Activated CD4-positive, alpha-beta T cell treated with anti-CD3 and anti-CD28 coated beads, Interleukin-2, amount 10 ng/mL, durations not matched to agents 7 days and 5 days (primary cell): ENCODE measurements around the gene OR52W1. TPM values are rescaled to one million over a fixed set of nuclear protein-coding genes. Genes with fewer than 3 reads are reported as not detected.
A peak's percentile ranks its signal among the peaks of the same experiment; 100 is the strongest.

Source experiments
- CTCF ChIA-PET: fragments of 350-600 bp; sonication (Branson Sonifier 250); formaldehyde crosslinking; loops from one replicate; lab custom pipeline; 2021; ENCODE audit warnings: antibody characterized with exemption; lab: Charles Lee
- POLR2A ChIA-PET: fragments of 350-600 bp; sonication (Branson Sonifier 250); formaldehyde crosslinking; loops from one replicate; lab custom pipeline; 2021; ENCODE audit warnings: antibody characterized with exemption; lab: Charles Lee
- DNase-seq: peaks from one replicate; pipeline ENCODE4 v3.0.0-alpha.2; 2020
- H3K27ac Mint-ChIP-seq: one replicate; pipeline ENCODE4 v1.8.0; 2021; ENCODE audit warnings: mild to moderate bottlenecking, moderate library complexity, mixed read lengths
- H3K27me3 Mint-ChIP-seq: one replicate; pipeline ENCODE4 v1.8.0; 2021; ENCODE audit warnings: mixed read lengths
- H3K36me3 Mint-ChIP-seq: one replicate; pipeline ENCODE4 v1.8.0; 2021; ENCODE audit warnings: low read depth, mixed read lengths
- H3K4me1 Mint-ChIP-seq: one replicate; pipeline ENCODE4 v1.8.0; 2021; ENCODE audit warnings: mixed read lengths
- H3K4me3 Mint-ChIP-seq: one replicate; pipeline ENCODE4 v1.8.0; 2021; ENCODE audit warnings: mild to moderate bottlenecking, moderate library complexity, mixed read lengths
- H3K9me3 Mint-ChIP-seq: one replicate; pipeline ENCODE4 v1.8.0; 2021; ENCODE audit warnings: mixed read lengths
- total RNA-seq, 2 experiments: library from RNA; stranded (reverse); gene quantifications; one replicate each; pipeline ENCODE4 v1.2.3, GENCODE V29; 2021

The OR52W1 gene
- total RNA-seq, 2 experiments from 2014 or later: not detected

DNA sequence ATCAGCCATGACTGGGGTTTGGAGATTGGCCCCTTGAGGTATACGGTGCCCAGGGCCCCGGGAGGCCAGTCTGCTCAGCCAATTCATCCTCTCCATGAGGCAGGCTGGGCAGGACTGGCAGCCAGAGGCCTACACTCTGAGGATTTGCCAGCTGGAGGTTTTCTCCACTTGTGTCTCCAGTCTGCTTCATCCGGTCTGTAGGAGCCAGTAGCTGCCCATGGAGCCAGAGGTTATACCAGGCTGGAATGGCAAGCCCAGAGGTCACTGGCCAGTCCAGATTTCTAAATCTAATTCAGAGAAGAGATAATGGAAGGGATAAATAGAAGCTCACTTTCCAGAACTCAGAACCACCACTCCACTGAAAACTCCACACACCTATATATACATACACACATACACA is 25.4 kb downstream of the OR52W1 start:
- POLR2A ChIA-PET: interaction anchor here (0.6 kb wide), 1 partner anchor 486 kb away, joined by 4 read pairs; no protein-coding TSS in a partner anchor
- no peak for DNase-seq
- H3K36me3 Mint-ChIP-seq: peaks cover 23% of the 10 kb centered on the region

GRCh38 chr11:6225024-6225423 is 26.0 kb downstream of the OR52W1 start:
- Mint-ChIP-seq H3K36me3 (peaks cover 25% of the 10 kb centered on the region), H3K27me3 (no peaks in the 10 kb centered on the region), H3K4me3 (no peak overlapping the region), H3K4me1 (peaks cover 23% of the 10 kb centered on the region), H3K27ac (no peak overlapping the region), H3K9me3 (no peaks in the 10 kb centered on the region)
- POLR2A ChIA-PET: interaction anchor here (0.6 kb wide), 1 partner anchor 485 kb away, joined by 4 read pairs; no protein-coding TSS in a partner anchor
- CTCF ChIA-PET: interaction anchor here (1.9 kb wide), 1 partner anchor 27 kb away, joined by 5 read pairs; no protein-coding TSS in a partner anchor
- no peak for DNase-seq

More for the DNA sequence above, 25.4 kb downstream of the OR52W1 start:
- Mint-ChIP-seq H3K9me3 (no peaks in the 10 kb centered on the region), H3K27ac (no peak overlapping the region), H3K4me1 (peaks cover 23% of the 10 kb centered on the region), H3K4me3 (no peak overlapping the region), H3K27me3 (no peaks in the 10 kb centered on the region)
- CTCF ChIA-PET: interaction anchor here (1.9 kb wide), 1 partner anchor 27 kb away, joined by 5 read pairs; no protein-coding TSS in a partner anchor

DNA sequence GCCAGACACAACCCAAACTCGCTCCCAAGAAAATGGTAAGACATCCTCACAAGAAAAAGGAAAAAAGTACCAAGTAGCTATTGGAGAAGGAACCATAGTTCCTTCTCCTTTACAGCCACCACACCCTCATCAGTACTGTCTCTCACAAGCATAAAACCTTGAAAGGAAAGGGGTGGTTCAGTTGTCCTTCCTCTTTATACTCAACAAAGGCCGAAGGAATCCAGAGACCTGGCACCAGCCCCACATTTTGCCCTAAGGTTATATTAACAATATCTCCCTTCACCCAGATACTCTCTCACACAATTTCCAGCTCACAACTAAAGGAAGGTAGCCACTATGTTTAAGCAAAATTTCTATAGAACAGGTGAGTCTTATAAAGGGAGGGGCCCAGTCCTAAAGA is 26.9 kb downstream of the OR52W1 start:
- H3K27ac Mint-ChIP-seq: no peak overlapping the region
- no peak for DNase-seq
- POLR2A ChIA-PET: no interaction called here
- H3K9me3 Mint-ChIP-seq: no peaks in the 10 kb centered on the region
- H3K27me3 Mint-ChIP-seq: no peaks in the 10 kb centered on the region
- H3K4me3 Mint-ChIP-seq: no peak overlapping the region
- peaks cover 28% of the 10 kb centered on the region for H3K4me1 Mint-ChIP-seq
- CTCF ChIA-PET: interaction anchor here (1.1 to 3.9 kb wide), 3 partner anchors 9 to 28 kb away, joined by 3 to 15 read pairs (median 3); no protein-coding TSS in a partner anchor
- H3K36me3 Mint-ChIP-seq: peaks cover 25% of the 10 kb centered on the region

GRCh38 chr11:6228520-6228919 is 29.5 kb downstream of the OR52W1 start:
- POLR2A ChIA-PET: no interaction called here
- no peak for DNase-seq
- CTCF ChIA-PET: interaction anchor here (0.8 to 3.9 kb wide), 3 partner anchors 12 to 24 kb away, joined by 5 to 15 read pairs (median 10); no protein-coding TSS in a partner anchor
- Mint-ChIP-seq H3K9me3 (no peaks in the 10 kb centered on the region), H3K36me3 (peaks cover 11% of the 10 kb centered on the region), H3K27ac (no peak overlapping the region), H3K4me1 (peaks cover 39% of the 10 kb centered on the region), H3K27me3 (no peaks in the 10 kb centered on the region), H3K4me3 (no peak overlapping the region)

GRCh38 chr11:6229911-6230310 is 30.9 kb downstream of the OR52W1 start:
- Mint-ChIP-seq H3K4me1 (peaks cover 49% of the 10 kb centered on the region), H3K36me3 (peaks cover 8% of the 10 kb centered on the region), H3K27ac (peak overlapping the region; percentile 14), H3K27me3 (no peaks in the 10 kb centered on the region), H3K9me3 (no peaks in the 10 kb centered on the region), H3K4me3 (peak overlapping the region; percentile 26)
- peak; percentile 49 for DNase-seq
- ChIA-PET POLR2A (no interaction called here), CTCF (interaction anchor here (0.6 to 3.9 kb wide), 6 partner anchors 8 to 124 kb away, joined by 3 to 15 read pairs (median 4); no protein-coding TSS in a partner anchor)

DNA sequence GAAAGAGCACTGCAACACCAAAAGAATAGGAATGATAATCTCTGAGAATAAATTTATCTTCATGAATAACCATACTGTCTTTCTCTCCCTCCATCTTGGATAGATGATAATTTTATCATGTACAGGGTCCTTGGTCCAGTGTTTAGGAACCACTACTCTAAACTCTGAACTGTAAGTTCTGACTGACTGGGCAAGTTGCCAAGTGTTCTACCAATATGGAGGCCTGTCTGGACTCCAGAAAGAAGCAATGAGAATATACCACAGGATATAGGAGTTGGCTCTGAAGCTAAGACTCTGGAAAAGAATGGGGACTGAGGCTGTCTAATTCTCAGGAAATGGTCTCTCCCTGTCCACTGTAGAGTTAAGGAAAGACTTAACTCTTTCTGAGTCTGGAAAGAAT is 33.9 kb downstream of the OR52W1 start:
- Mint-ChIP-seq H3K4me3 (peak overlapping the region; percentile 49), H3K27me3 (no peaks in the 10 kb centered on the region), H3K27ac (no peak overlapping the region), H3K4me1 (peaks cover 46% of the 10 kb centered on the region), H3K9me3 (no peaks in the 10 kb centered on the region), H3K36me3 (peaks cover 7% of the 10 kb centered on the region)
- no peak for DNase-seq
- CTCF ChIA-PET: interaction anchor here (0.9 kb wide), 1 partner anchor 12 kb away, joined by 3 read pairs; no protein-coding TSS in a partner anchor
- POLR2A ChIA-PET: no interaction called here

DNA sequence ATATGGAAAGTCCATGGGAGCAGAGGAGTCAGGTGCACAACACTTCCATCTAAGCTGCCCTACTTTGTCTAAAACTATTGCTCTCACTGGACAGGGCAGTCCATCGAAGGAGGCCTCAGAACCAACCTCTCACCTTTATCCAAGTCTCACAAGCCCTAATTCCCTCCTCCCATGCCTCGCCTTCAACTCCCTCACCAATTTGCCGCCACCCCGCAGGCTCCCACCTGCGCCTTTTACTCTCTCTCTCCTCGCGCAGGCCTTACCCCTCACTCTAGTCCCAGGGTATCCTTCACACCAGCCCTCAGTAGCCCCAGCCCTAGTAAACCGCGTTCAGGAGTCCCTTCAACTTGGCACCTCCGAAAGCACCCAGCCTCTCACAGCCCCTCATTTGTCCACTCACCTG is 35.0 kb downstream of the OR52W1 start:
- H3K9me3 Mint-ChIP-seq: no peaks in the 10 kb centered on the region
- peak overlapping the region; percentile 95 for H3K27ac Mint-ChIP-seq
- DNase-seq: peak; percentile 20
- H3K27me3 Mint-ChIP-seq: no peaks in the 10 kb centered on the region
- H3K4me3 Mint-ChIP-seq: peak overlapping the region; percentile 99
- ChIA-PET CTCF (interaction anchor here (1.1 to 2.1 kb wide), 2 partner anchors 17 to 118 kb away, joined by 3 to 9 read pairs; no protein-coding TSS in a partner anchor), POLR2A (no interaction called here)
- H3K4me1 Mint-ChIP-seq: peaks cover 44% of the 10 kb centered on the region
- H3K36me3 Mint-ChIP-seq: peaks cover 5% of the 10 kb centered on the region

- H3K4me3 Mint-ChIP-seq: peak within 1 kb of the TSS; percentile 99
- CTCF ChIA-PET: interaction anchor here (0.7 to 2.1 kb wide), 5 partner anchors 8 to 119 kb away, joined by 3 to 9 read pairs (median 3); no protein-coding TSS in a partner anchor
- POLR2A ChIA-PET: no interaction called here
- no peaks in the 10 kb centered on the region for H3K27me3 Mint-ChIP-seq
- H3K36me3 Mint-ChIP-seq: peaks cover 3% of the 10 kb centered on the region
- peak; percentile 100 for DNase-seq
- peaks cover 39% of the 10 kb centered on the region for H3K4me1 Mint-ChIP-seq
- no peaks in the 10 kb centered on the region for H3K9me3 Mint-ChIP-seq
- peak within 1 kb of the TSS; percentile 95 for H3K27ac Mint-ChIP-seq
Observed at GRCh38 chr11:6234387-6235107, 35.5 kb downstream of the OR52W1 start, which contains the start of gene FHIP1B. Gene FHIP1B (minus strand): TSS chr11:6234636. CDS start chr11:6224516, 10,120 bp downstream.

DNA sequence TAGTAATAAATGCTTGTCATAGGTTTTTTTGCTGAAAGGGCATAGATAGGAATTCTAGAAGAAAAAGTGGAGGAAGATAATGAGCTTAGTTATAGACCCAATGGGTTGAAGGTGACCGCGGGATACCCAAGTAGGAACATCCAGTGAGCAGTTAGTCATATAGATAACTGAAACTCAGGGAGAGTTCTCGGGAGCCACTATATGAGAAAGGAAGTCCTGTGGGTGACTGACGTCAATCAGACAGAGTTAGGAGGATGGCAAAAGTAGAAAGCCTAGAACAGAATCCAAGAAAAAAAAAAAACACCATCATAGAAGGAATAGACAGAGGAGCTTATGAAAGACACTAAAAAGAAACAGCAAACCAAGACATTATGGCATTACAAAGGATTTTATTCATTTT is 38.2 kb downstream of the OR52W1 start:
- Mint-ChIP-seq H3K36me3 (no peaks in the 10 kb centered on the region), H3K27ac (no peak overlapping the region), H3K4me1 (peaks cover 20% of the 10 kb centered on the region), H3K4me3 (no peak overlapping the region), H3K27me3 (no peaks in the 10 kb centered on the region), H3K9me3 (no peaks in the 10 kb centered on the region)
- POLR2A ChIA-PET: no interaction called here
- CTCF ChIA-PET: interaction anchor here (0.6 to 3.1 kb wide), 5 partner anchors 14 to 262 kb away, joined by 3 to 13 read pairs (median 3); no protein-coding TSS in a partner anchor
- no peak for DNase-seq

- POLR2A ChIA-PET: no interaction called here
- Mint-ChIP-seq H3K4me1 (peaks cover 20% of the 10 kb centered on the region), H3K27me3 (no peaks in the 10 kb centered on the region), H3K9me3 (no peaks in the 10 kb centered on the region), H3K36me3 (no peaks in the 10 kb centered on the region), H3K27ac (no peak overlapping the region), H3K4me3 (no peak overlapping the region)
- CTCF ChIA-PET: interaction anchor here (0.6 to 3.1 kb wide), 5 partner anchors 14 to 262 kb away, joined by 3 to 13 read pairs (median 3); partner anchors contain the start of gene CCKBR
- no peak for DNase-seq
Observed at GRCh38 chr11:6237761-6238302, 38.8 kb downstream of the OR52W1 start.

DNA sequence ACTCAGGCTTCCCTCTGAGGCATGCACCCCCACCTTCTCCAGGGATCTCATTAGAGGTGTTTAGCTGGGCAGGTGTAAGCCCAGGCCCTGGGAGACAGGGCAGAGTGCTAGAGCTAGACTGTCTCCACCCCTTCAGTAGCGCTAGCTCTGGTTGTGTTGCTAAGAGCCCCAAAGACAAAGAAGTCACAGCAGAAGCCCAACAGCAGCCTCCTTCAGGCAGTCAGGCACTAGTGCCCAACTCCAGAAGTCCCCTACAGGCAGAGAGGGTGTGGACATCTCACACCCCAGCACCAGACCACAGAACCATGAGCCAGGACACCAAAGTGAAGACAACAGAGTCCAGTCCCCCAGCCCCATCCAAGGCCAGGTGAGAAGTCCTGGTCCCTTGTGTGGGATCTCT is 39.9 kb downstream of the OR52W1 start, which contains the start of gene CNGA4:
CNGA4 (plus strand) TSS at position 188 of the 400 bp plus-strand sequence; CDS start at position 306, 118 bp downstream.
- Mint-ChIP-seq H3K27ac (no peak within 1 kb of the TSS), H3K4me3 (no peak within 1 kb of the TSS), H3K9me3 (no peaks in the 10 kb centered on the region), H3K27me3 (peaks cover 5% of the 10 kb centered on the region), H3K36me3 (no peaks in the 10 kb centered on the region), H3K4me1 (peaks cover 12% of the 10 kb centered on the region)
- CTCF ChIA-PET: interaction anchor here (1.3 to 3.1 kb wide), 2 partner anchors 13 to 22 kb away, joined by 4 to 13 read pairs; partner anchors contain the start of gene CCKBR
- DNase-seq: no peak
- POLR2A ChIA-PET: no interaction called here

DNA sequence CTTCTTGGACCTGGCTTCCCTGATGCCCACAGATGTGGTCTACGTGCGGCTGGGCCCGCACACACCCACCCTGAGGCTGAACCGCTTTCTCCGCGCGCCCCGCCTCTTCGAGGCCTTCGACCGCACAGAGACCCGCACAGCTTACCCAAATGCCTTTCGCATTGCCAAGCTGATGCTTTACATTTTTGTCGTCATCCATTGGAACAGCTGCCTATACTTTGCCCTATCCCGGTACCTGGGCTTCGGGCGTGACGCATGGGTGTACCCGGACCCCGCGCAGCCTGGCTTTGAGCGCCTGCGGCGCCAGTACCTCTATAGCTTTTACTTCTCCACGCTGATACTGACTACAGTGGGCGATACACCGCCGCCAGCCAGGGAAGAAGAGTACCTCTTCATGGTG is 41.1 kb downstream of the OR52W1 start:
- Mint-ChIP-seq H3K9me3 (no peaks in the 10 kb centered on the region), H3K4me1 (peaks cover 3% of the 10 kb centered on the region), H3K4me3 (no peak overlapping the region), H3K36me3 (no peaks in the 10 kb centered on the region), H3K27ac (no peak overlapping the region), H3K27me3 (peaks cover 7% of the 10 kb centered on the region)
- ChIA-PET CTCF (interaction anchor here (3.1 kb wide), 1 partner anchor 11 kb away, joined by 13 read pairs; no protein-coding TSS in a partner anchor), POLR2A (no interaction called here)
- DNase-seq: no peak
